Activated naive CD8-positive, alpha-beta T cell treated with anti-CD3 and anti-CD28 coated beads, Interleukin-2, amount 50 U/mL, for 24 hours (primary cell): ENCODE results near the gene CCND2.
A peak's percentile ranks its signal among the peaks of the same experiment; 100 is the strongest.

ENCODE experiments used
- ATAC-seq: fragments of 150-1000 bp; cut with Tn5 transposase; one replicate; pipeline ENCODE4 v1.10.0; 2021
- DNase-seq: peaks from one replicate; pipeline ENCODE4 v3.0.0; 2021
- H3K27ac Mint-ChIP-seq: one replicate; pipeline ENCODE4 v1.8.0; 2021; ENCODE audit warnings: mild to moderate bottlenecking, mixed read lengths
- H3K27me3 Mint-ChIP-seq: one replicate; pipeline ENCODE4 v1.8.0; 2021; ENCODE audit warnings: mixed read lengths
- H3K36me3 Mint-ChIP-seq: one replicate; pipeline ENCODE4 v1.8.0; 2021; ENCODE audit warnings: low read depth, mixed read lengths
- H3K4me1 Mint-ChIP-seq: one replicate; pipeline ENCODE4 v1.8.0; 2021; ENCODE audit warnings: mixed read lengths
- H3K4me3 Mint-ChIP-seq: one replicate; pipeline ENCODE4 v1.8.0; 2021; ENCODE audit warnings: mild to moderate bottlenecking, moderate library complexity, mixed read lengths
- H3K9me3 Mint-ChIP-seq: one replicate; pipeline ENCODE4 v1.8.0; 2021; ENCODE audit warnings: mixed read lengths

CCND2 gene

DNA sequence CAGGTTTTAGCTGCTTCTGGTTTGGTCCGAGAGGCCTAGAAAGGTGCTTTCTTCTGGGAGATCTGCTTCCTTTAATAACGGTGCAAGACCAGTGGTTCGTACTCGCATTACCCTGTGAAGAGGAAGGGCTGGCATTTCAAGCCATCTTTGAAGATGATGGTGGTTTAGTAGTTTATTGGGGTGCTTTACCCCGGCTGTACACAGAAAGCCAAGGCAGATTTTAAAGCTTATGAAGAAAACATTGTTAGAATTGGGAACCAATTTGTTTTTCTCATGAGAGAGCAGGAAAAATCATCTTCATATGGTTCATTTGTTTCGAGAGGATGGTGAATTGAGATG lies 3.6 kb downstream of the CCND2 start:
- DNase-seq (no peak), ATAC-seq (no peak)
- H3K36me3 Mint-ChIP-seq: peaks cover 71% of the 10 kb centered on the region
- H3K4me1 Mint-ChIP-seq: peaks cover 65% of the 10 kb centered on the region
- no peaks in the 10 kb centered on the region for H3K27me3 Mint-ChIP-seq
- peak overlapping the region; percentile 100 for H3K27ac Mint-ChIP-seq
- no peaks in the 10 kb centered on the region for H3K9me3 Mint-ChIP-seq
- H3K4me3 Mint-ChIP-seq: peak overlapping the region; percentile 89

DNA sequence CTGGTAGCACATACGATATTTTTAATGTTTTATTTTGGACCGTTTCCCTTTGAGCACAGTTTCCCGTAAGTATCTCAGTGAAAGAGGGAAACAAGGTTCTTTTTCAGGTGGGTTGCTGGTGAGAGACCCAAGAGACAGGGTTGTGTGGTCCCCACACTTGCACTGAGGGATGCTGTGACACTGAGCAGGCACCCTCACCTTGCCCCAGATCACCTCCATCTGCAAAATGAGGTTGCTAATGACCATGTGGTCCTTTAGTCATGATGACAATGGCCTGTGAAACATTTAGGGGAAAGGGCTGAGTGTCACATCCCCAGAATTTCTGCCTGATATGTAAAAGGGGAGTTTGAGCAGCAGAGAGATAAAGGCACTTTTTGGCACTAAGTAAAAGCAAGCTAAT lies 4.3 kb downstream of the CCND2 start:
- Mint-ChIP-seq H3K36me3 (peaks cover 78% of the 10 kb centered on the region), H3K4me3 (peak overlapping the region; percentile 89)

DNA sequence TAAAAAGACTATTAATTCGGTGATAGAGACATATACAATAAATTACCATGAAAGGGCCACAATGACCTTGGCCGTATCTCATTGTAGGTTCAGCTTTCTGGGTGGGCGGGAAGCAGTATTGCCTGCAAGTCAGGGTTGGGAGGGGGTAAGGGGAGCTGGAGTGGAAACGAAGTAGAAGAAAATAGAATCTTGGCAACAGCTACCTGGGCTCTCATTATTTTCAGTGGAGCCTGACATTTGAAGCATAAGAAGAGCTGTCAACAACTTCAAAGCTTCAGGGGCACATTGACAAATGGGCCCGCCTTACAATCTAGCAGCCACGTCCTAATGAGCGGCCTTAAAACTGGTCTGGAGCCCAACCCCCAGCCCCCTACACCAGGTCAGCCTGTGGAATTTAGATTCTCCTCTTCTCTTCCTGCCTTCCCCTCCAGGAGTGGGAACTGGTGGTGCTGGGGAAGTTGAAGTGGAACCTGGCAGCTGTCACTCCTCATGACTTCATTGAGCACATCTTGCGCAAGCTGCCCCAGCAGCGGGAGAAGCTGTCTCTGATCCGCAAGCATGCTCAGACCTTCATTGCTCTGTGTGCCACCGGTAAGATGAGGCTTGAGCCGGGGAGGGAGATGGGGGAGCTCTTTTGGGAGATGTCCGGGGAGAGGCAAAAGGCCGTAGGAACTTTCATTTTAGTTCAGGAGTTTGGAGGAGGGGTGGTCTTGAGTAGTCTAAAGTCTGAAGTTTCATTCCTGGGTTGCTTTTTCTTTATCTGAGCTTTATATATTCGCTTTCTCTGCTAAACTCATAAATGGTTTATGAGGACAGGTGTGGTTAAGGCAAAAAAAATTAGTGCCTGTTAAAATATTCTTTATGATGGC lies 5.0 kb downstream of the CCND2 start:
- peak overlapping the region; percentile 89 for H3K4me3 Mint-ChIP-seq
- no peak for DNase-seq
- H3K27me3 Mint-ChIP-seq: no peaks in the 10 kb centered on the region
- peak overlapping the region; percentile 100 for H3K27ac Mint-ChIP-seq
- ATAC-seq: no peak
- no peaks in the 10 kb centered on the region for H3K9me3 Mint-ChIP-seq
- peaks cover 71% of the 10 kb centered on the region for H3K4me1 Mint-ChIP-seq
- H3K36me3 Mint-ChIP-seq: peaks cover 83% of the 10 kb centered on the region

More for the DNA sequence above, 4.3 kb downstream of the CCND2 start:
- Mint-ChIP-seq H3K27me3 (no peaks in the 10 kb centered on the region), H3K9me3 (no peaks in the 10 kb centered on the region), H3K27ac (peak overlapping the region; percentile 100), H3K4me1 (peaks cover 70% of the 10 kb centered on the region)
- no peak for ATAC-seq
- DNase-seq: no peak

DNA sequence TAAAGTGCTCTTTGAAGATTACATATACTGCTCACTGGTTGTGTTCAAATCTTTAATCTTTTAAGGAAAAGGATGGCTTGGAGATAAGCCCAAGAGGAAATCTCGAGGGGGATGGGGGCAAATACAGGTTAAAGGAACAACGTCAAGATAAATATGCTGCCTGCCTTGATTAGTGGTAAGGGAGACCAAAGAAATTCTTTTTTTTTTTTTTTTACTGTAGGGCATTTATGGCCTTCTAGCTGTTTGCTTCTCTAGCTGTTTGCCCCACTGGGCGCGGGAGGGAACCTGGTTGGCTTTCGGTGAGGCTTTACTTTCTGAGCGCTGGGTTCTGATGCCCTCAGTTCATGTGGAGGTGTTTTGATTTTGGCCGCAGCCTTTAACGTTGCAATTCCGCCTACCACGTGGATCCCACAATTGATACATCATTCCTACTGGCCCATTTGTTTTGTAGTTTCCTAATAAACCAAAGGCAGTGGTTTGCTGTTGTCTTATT lies 5.7 kb downstream of the CCND2 start:
- ATAC-seq (no peak), DNase-seq (no peak)
- H3K9me3 Mint-ChIP-seq: no peaks in the 10 kb centered on the region
- H3K27me3 Mint-ChIP-seq: no peaks in the 10 kb centered on the region
- H3K4me3 Mint-ChIP-seq: peak overlapping the region; percentile 89
- H3K27ac Mint-ChIP-seq: peak overlapping the region; percentile 100
- H3K36me3 Mint-ChIP-seq: peaks cover 90% of the 10 kb centered on the region
- peaks cover 78% of the 10 kb centered on the region for H3K4me1 Mint-ChIP-seq

DNA sequence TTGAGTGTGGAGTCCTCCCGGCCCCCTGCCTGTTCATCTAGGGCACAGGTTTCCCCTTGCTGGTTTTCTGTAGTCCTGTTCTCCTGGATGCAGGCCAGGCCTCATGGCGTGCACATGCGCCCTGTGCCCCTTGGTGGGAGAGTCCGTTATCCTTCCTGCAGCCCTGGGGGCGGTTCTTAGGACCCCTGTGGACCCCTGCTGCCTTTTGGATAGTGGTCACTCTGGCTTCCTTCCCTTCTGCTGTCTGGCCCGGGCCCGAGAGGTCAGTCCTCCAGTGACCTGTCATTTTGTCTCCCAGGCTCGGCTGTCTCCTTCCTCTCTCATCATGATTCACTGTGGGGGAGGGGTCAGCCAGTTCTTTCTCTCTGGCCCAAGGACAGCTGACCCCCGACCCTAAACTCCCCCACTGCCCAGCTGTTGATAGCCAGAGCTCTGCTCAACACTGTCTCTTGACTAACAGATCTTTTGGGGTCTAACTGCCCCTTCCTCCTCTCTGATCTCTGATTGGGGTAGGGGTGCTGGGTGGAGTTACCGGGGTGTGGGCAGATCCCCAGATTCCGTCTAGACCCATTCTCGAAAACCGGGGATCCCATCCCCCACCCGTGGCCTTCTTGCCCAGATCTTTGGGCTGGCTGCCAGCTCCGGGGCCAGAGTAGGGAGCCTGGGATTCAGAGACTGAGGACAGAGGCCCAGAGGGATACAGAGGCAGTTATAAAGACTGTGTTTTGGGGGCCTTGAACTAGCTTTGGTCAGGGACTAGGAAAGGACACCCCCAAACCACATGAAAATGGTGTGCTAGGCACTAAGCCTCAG lies 7.0 kb downstream of the CCND2 start:
- H3K36me3 Mint-ChIP-seq: peaks cover 89% of the 10 kb centered on the region
- peak overlapping the region; percentile 89 for H3K4me3 Mint-ChIP-seq
- H3K9me3 Mint-ChIP-seq: no peaks in the 10 kb centered on the region
- H3K27ac Mint-ChIP-seq: peak overlapping the region; percentile 71
- peaks cover 91% of the 10 kb centered on the region for H3K4me1 Mint-ChIP-seq
- H3K27me3 Mint-ChIP-seq: no peaks in the 10 kb centered on the region
- ATAC-seq (no peak), DNase-seq (no peak)

DNA sequence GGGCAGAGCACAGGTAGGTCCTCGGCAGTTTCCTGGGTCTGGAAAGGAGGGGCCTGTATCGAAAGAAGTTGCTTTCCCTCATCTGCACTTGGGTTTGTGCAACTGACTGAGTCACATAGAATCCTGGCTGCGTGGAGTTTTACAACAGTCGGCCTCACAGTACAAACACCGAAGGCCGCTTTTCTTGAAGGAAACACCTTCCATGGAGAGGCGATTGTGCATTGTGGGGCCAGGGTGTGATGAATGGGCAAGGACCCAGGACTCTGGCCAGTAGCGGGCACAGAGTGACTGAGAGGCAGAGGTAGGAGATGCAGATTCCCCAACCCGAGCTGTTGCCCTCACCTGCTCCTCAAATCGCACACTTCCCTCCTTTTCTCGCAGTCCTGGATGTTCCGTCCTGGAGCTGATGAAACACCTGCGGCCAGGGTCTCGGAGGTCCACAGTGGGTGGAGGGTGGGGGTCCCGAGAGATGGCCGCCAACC lies 7.7 kb downstream of the CCND2 start:
- Mint-ChIP-seq H3K36me3 (peaks cover 89% of the 10 kb centered on the region), H3K9me3 (no peaks in the 10 kb centered on the region), H3K27me3 (no peaks in the 10 kb centered on the region), H3K4me3 (no peak overlapping the region), H3K4me1 (peaks cover 95% of the 10 kb centered on the region), H3K27ac (peak overlapping the region; percentile 22)
- ATAC-seq: no peak
- DNase-seq: no peak

DNA sequence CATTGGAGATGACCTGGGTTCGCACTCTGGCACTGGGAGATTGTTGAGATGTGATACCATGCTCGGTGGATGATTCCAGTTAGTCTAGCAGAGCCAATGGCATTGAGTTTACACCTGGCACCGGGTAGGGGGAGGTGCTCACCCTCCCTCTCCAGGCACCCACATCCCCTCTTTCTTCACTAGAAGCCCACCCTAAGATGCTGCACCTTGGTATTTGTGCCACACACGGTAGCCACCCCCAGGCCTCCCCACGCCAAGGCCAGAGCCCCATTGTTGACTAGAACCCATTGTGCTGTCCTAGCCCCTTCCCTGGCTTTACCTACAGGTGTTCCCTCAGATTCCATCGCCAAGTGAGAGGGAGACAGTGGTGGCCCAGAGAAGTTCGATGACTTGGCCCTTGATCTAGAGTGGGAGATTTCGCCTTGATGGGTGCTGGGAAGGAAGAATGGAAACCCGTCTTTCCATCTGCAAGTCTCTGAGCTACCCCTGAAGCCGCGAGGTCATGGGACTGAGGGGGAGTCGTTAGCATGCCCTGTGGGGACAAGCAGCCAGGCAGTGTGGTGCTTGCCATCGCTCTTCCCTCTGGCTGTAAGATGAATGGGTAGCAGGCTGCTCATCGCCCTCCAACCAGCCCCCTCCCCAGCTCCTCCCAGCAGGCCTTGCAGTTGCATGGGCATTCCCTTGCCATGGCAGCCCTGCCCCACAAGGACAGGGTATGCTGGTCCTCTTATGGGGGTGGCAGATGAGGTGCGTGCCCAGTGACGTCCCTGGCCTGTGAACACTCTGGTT lies 8.7 kb downstream of the CCND2 start:
- Mint-ChIP-seq H3K36me3 (peaks cover 89% of the 10 kb centered on the region), H3K4me3 (peak overlapping the region; percentile 11), H3K27ac (peak overlapping the region; percentile 29), H3K4me1 (peaks cover 96% of the 10 kb centered on the region), H3K27me3 (no peaks in the 10 kb centered on the region), H3K9me3 (no peaks in the 10 kb centered on the region)
- ATAC-seq (peak; percentile 4), DNase-seq (no peak)

DNA sequence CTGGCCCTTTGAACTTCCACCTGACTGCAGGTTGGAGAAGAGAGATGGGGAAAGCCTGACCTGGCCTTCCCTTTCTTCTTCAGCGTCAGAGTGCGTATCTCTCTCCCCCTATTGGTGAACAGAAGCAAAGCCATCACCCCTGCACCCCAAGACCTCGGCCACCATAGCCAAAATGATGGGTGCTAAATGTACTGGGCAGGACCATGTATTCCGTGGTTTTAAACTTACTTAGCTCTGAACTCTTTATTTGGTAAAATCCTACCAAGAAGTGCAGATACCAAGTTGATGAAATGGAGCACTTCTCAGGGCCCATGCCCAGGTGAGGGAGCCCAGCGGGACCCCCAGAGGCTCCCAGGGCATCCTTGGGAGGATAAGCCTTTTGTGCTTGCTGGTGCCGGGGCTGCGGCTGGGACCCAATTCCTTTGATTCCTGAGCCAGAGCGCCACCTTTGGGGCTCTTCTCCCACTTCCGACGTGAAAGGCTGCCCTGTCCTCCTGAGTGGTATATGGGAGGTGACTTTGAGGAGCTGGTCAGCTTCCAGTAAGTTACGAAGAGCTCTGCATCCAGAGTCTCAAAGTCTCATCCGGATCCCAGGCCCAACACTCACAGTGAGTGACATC lies 9.4 kb downstream of the CCND2 start:
- no peaks in the 10 kb centered on the region for H3K9me3 Mint-ChIP-seq
- H3K4me3 Mint-ChIP-seq: peak overlapping the region; percentile 11
- ATAC-seq: peak; percentile 2
- no peak for DNase-seq
- H3K27ac Mint-ChIP-seq: peak overlapping the region; percentile 67
- H3K4me1 Mint-ChIP-seq: peaks cover 96% of the 10 kb centered on the region
- no peaks in the 10 kb centered on the region for H3K27me3 Mint-ChIP-seq
- peaks cover 87% of the 10 kb centered on the region for H3K36me3 Mint-ChIP-seq

DNA sequence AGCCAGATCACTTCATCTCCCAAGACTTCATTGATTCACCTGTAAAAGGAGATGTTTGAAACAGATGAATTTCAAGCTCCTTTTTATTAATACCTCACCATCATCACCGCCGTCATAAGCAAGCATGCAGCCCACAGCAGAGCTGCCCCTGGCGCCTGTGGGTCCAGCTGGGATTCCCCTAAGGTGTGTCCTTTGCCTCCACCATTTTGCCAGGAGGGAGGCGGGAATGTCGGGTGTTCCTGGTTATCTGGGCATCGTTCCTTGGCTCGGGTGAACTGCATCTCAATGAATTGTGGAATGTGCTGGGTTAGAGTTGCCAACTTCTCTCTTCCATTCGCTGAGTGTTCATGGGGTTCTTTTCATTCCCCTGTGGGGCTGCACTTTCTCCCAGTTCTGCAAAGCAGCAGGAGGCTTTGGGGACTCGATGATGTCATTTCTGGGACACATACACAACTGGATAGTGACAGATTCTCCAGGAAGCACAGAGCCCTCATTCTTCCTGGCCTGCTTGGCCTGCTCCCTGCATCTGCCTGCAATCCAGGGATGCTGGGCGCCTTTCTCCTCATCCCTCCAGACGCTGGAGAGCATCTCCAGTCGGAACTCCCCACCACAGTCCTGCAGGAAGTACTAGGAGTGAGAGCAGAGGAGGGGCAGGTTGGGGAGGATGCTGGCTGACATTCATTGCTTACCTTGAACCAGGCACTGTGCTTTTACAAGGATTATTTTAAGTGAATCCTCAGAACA lies 10.1 kb downstream of the CCND2 start:
- Mint-ChIP-seq H3K4me3 (peak overlapping the region; percentile 5), H3K4me1 (peaks cover 96% of the 10 kb centered on the region), H3K27ac (peak overlapping the region; percentile 67), H3K27me3 (no peaks in the 10 kb centered on the region), H3K9me3 (no peaks in the 10 kb centered on the region), H3K36me3 (peaks cover 87% of the 10 kb centered on the region)
- DNase-seq (no peak), ATAC-seq (no peak)

DNA sequence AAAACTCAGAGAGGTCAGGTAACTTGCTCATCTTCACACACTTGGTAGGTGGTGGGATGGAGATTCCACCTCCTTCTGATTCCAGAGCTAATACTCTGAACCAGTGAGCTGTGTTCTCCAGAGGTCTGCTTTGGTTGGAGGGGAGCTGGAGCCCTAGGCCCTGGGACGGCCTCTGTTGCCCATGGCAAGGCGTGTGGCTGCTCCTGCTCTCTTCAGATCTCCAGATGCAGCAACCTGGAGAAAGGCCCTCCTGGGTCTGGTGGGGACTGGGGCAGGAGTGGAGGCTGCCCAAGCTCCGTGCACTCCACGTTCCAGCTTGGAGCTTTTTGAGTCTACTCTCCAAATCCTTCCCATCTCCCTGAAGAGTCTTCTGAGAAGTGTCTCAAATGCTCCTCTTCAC lies 10.7 kb downstream of the CCND2 start:
- DNase-seq: no peak
- peak overlapping the region; percentile 67 for H3K27ac Mint-ChIP-seq
- peak overlapping the region; percentile 5 for H3K4me3 Mint-ChIP-seq
- no peaks in the 10 kb centered on the region for H3K9me3 Mint-ChIP-seq
- ATAC-seq: no peak
- H3K36me3 Mint-ChIP-seq: peaks cover 87% of the 10 kb centered on the region
- peaks cover 96% of the 10 kb centered on the region for H3K4me1 Mint-ChIP-seq
- no peaks in the 10 kb centered on the region for H3K27me3 Mint-ChIP-seq

DNA sequence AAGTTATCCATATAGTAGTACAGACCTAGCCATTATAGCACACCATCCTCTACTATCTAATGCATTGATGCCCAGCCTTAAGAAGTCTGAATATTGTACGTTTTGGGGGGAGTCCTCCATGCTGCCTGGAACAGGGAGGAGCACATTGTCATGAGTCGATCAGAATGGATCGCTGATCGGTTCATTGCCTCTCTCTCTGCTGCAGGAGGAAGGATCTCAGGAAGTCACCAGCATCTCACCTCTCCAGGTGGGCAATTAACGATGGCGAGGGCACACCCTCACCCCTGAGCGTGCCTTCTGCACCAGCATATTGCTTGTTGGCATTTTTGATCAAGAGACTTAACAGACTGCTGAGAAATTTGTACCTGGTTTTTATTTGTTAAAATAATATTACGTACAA lies 11.5 kb downstream of the CCND2 start:
- no peaks in the 10 kb centered on the region for H3K9me3 Mint-ChIP-seq
- no peaks in the 10 kb centered on the region for H3K27me3 Mint-ChIP-seq
- ATAC-seq (no peak), DNase-seq (no peak)
- peak overlapping the region; percentile 30 for H3K27ac Mint-ChIP-seq
- H3K4me3 Mint-ChIP-seq: peak overlapping the region; percentile 32
- H3K36me3 Mint-ChIP-seq: peaks cover 87% of the 10 kb centered on the region
- H3K4me1 Mint-ChIP-seq: peaks cover 95% of the 10 kb centered on the region

DNA sequence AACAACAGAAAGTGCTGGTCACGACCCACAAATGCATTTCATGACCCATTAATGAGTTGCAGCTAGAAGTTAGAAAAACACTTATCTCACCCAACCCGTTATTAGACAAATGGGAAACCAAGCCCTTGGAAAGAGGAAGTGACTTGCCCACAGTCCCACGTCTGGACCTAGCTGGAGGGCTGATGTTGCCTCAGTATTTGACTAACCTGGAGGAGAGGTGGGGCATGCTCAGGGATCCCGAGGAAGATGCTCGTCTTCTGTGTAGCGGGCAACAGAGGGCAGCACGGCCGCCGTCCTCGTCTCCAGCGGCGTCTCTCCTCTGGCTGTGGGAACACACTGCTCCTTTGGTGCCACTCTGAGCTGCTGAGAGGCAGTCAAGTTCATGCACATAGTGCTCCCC lies 12.7 kb downstream of the CCND2 start:
- H3K27ac Mint-ChIP-seq: peak overlapping the region; percentile 67
- no peak overlapping the region for H3K4me3 Mint-ChIP-seq
- H3K4me1 Mint-ChIP-seq: peaks cover 94% of the 10 kb centered on the region

DNA sequence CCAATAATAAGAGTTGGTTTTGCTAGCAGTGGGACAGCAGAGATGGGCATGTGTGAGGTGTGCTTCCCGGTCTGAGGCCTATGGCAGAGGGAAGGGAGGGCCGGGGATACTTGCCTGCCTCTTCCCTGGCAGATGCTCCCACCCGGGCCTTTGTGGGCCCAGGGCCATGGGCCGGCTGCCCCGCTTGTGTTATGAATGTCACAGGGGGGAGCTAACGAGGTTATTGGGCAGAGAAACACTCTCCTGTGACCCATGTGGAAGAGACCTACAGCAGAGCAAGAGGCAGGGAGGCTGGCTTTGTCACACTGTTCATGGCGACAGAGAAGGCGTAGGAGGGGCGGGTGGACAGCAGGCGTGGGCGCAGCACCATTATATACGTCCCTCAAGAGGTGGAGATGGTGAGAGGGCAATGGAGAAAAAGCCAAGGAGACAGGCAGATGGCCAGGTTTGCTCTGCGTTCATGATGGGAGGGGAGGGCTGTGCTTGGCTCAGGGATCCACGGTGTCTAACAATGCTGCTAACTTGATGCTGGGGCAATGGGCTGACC lies 13.3 kb downstream of the CCND2 start:
- peak; percentile 1 for ATAC-seq
- Mint-ChIP-seq H3K27ac (peak overlapping the region; percentile 67), H3K27me3 (no peaks in the 10 kb centered on the region), H3K4me1 (peaks cover 96% of the 10 kb centered on the region), H3K9me3 (no peaks in the 10 kb centered on the region), H3K4me3 (no peak overlapping the region), H3K36me3 (peaks cover 89% of the 10 kb centered on the region)
- no peak for DNase-seq

More for the DNA sequence above, 12.7 kb downstream of the CCND2 start:
- Mint-ChIP-seq H3K9me3 (no peaks in the 10 kb centered on the region), H3K36me3 (peaks cover 88% of the 10 kb centered on the region), H3K27me3 (no peaks in the 10 kb centered on the region)
- no peak for DNase-seq
- no peak for ATAC-seq
